ENCODE measurements around the gene TRPV2.

The TRPV2 gene

DNA sequence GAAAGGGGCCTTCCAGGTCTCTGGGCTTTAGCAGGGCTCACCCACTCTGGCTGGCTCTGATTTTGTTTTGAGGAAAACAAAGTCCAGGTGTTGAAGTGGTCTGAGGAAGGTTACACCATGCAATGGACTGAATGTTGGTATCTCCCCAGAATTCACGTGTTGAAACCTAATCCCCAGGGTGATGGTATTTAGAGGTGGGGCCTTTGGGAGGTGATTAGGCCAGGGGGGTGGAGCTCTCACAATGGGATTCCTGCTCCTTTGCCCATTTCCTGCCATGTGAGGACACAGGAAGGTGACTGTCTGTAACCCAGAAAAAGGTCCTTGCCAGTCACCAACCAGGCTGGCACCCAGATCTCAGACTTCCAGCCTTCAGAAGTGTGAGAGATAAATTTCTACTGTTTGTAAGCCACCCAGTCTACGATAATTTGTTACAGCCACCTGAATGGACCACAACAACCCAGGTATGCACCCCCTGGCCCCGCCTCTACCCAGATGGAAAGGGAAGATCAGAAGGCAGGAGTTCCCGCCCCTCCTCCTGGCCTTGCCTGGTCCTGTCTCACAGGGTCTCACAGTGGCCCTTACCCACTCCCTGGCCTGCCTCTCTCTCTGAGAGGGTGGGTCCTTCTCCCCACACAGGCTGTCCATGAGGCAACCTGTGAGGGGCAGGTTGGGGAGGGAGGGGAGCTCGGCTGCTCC lies 44.6 kb downstream of the TRPV2 start:
- peak; percentile 48 for DNase-seq

DNA sequence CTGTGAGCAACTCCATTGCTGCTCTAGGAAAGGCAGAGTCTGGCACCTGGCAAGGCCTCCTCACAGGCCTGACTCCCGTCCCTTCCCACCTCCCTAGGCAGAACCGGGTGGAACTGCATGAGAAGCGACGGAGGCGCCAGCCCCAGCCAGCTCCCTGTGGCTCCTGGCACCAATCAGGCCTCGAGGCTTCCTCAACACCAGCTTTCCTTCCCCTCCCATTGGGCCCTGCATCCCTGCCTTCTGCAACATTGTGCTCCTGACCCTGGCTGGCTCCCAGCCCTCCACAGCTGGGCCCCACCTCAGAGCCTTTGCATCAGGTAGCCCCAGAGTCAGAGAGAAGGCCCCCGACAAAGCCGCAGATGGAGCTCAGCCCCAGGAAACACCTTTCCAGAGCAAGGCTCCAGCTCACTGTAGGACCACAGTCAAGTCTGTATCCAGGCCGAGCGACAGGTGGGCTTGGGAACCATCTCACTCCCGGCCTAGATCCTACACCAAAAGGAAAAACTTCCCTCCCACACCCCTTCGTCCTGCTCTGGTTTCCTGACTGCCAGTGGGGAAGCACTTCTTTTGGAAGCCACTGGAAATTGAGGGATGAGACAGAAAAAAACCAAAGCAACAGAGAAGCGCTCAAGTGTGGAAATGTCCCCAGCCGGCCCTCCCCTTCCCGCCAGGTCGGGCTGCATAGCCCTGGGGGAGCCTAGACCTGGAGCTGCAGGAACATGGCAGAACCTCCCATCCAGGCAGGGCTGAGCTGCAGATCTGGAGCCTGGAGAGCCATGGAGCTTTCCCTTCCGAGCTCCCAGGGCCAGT lies 45.6 kb downstream of the TRPV2 start:
- no peak for DNase-seq

DNA sequence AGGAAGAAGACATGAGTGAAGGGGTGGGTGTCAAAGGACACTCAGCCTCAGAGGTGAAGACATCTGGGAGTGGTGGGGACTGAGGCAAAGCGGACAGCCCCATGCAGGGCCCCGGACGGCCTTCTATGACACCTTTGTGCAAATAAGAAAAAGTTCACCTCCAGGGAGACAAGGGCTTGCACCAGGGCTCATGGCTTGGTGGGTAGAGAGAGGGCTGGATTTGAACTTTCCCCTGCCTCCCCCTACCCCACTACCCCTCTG lies 46.2 kb downstream of the TRPV2 start:
- DNase-seq, result no peak

DNA sequence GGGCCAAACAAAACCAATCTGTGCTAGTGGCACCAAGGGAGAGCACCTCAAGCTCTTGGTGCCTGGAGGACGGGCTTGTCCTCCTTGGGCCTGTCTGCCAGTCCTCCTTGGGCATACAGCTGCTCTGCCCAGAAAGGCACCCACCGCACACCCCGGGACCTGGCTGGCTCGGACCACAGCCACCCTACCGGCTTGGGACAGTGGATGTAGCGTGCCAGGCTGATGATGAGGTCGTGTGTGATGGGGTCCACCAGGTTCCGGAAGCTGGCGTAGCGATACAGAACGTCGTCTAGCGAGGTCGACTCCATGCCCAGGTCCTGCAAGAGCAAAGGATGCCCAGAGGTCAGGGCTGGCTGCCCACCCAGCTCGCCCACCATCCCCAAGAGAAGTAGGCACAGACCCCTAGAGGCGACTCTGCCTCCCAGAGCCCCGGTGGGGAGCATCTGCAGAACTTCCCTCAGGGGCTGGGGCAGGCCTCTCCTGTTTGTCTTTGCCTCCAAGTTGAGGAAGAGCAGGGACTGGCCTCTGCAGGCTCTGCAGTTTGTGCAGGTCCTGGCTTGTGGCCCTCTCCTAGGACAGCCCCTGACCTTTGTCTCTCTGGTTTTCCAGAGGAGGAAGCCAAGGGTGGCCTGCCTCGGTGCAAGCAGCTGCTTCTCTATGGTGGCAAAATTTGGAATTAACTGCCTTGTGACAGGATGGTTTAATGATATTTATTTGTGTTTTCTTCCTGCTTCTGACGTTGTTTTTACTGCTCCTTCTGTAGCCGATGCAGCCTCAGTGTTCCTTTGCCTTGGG lies 46.9 kb downstream of the TRPV2 start:
- DNase-seq, result no peak

DNA sequence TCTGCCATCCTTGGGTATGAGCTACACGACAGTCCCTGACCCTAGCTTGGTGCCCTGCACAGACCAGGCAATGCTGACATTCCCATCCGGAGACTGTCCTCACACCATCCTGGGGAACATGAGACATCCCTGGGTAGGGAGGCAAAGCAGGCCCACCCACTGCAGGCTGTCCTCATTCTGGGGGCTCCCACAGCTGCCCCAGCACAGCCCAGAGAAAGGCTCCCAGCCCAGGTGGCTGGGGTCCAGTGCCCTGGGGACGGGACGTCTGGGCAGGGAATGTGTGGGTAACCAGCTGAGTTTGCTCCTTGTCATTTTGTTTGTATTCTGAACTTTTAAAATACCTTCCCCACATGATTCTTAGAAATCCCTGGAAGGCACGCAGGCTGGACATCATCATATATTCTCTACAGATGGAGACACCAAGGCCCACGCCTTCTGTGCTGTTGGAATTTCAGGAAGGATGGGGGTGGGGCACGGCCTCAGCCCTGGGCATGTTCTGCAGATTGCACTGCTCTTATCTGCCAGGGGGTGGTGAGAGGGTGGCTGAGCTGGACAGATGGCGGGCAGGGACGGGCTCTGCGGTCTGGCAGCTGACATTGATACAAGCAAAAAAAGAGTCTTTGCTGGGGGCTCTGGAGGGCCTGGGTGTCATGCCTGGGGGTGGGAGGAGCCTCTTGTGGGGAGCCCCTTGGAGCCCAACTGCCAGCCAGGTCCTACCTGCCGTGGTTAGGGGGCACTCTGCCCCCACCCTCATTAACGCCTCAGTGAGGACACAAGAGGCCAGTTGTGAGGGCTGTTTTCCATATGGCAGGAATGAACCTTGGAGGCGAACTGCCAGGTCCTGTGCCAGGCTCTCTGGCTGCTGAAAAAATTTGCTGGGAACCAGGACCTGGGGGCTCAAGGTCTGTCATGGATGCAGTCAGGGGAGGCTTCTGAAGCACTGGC lies 48.3 kb downstream of the TRPV2 start:
- DNase-seq, result peak; percentile 76

DNA sequence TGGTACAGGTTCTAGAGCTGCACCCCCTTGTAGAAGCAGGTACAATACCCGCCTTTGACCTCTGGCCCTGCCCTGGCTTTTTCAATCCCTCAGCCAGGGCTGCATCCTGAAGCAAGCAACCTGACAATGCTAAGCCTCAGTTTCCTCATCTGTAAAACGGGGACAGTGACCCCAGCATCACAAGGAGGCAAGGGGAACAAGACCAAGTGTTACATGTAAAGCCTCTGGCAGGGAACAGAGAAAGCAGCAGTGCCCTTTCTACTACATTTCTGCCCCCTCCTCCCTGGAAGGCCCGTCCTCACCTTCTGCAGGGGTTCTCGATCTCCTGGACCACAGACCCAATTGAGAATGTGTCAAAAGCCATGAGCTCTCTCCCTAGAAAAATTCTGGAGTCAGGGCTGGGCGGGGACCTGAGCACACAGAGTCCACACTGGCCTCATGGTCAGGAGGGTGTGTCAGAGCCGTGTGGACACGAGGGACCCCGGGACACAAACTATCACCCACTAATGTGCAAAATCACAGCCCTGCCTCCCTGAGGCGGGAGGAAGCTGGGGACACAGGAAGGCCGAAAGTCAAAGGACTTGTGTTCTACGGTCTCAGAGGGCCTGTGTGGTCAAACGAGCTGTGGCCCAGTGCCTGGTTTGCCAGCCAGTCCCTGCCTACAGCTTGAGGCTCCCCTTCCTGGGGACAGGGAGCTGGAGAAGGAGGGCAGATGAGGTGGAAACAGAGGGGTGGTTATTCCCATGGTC lies 49.1 kb downstream of the TRPV2 start:
- DNase-seq, result no peak

DNA sequence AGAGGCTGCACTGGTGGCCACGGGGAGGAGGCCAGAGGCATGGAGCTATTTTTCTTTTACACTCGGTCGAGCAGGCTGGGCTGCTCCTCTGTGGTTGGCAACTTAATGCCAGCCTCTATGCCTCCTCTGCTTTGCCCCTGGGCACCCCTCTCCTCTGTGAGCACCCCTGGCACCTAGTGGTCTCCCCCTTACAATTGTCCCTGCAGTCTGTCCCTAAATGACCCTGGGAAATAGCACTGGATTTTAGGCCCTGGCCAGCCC lies 49.6 kb downstream of the TRPV2 start:
- DNase-seq, result no peak

DNA sequence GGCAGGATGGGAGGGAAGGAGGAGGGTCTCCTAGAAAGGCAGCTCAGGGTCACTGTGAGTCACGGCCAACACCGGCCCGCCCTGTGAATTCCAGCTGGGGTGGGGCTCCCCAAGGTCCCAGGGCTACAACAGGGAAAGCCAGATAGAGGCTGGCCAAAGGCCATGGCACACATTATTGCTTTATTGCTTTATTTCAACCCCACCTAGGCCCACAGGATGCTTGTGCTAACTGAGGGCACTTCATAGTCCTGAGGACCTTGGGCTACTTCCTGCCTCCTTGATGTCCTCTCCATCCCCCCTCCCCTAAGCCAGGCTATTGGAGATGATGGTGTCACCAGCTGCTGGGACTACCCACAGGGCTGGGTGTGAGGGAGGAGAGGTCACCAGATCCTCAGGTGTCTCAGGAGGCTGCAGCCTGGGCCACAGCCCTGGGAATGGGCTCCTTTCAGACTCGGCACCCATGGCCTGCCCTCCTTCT lies 50.5 kb downstream of the TRPV2 start:
- no peak for DNase-seq

DNA sequence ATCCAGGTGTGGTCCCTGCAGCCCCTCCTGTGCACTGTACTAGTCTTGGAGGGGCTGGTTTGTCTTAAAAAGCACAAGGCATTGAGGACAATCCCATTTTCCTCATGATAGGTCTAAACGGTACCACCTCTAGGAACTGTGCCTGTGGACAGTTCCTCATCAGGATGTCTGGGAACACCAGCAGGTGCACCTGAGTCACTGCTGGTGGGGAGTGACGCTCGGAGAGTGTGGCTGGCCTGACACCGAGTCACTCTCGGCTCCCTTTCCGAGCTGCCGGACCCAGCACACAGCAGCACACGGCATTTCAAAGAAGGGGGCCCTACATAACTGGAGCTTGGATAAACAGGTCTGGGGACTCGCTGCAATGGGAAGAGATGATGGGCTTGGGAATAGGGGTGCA lies 51.0 kb downstream of the TRPV2 start:
- DNase-seq, result no peak

DNA sequence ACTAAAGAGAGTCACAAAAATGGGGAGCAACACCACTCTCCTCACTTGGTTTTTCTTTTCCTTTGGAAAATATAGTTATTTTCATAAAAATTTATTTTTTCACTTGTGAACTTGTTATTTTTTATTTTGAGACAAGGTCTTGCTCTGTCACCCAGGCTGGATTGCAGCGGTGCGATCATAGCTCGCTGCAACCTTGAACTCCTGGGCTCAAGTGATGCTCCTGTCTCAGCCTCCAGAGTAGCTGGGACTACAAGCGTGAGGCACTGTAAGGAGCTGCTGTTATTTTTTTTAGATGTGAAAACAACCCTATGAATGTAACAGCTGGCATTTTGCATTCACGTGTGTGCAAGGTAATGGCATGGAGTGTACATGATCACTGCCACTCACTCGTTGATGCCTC lies 51.7 kb downstream of the TRPV2 start:
- no peak for DNase-seq

DNA sequence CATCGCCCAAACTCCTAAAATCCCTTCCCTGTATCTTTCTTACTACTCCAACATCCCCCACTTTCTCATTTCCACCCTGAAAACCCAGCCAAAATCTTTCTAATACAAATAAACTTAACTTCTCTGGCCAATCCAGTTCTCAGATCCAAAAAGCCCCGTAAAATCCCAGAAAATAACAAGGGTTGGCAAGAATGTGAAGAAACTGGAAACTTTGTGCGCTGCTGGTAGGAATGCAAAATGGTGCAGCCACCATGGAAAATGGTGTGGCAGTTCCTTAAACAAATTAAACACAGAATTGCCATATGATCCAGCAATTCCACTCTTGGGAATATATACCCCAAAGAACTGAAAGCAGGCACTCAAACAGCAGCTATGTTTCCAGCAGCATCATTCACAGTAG lies 52.5 kb downstream of the TRPV2 start:
- DNase-seq, result no peak

DNA sequence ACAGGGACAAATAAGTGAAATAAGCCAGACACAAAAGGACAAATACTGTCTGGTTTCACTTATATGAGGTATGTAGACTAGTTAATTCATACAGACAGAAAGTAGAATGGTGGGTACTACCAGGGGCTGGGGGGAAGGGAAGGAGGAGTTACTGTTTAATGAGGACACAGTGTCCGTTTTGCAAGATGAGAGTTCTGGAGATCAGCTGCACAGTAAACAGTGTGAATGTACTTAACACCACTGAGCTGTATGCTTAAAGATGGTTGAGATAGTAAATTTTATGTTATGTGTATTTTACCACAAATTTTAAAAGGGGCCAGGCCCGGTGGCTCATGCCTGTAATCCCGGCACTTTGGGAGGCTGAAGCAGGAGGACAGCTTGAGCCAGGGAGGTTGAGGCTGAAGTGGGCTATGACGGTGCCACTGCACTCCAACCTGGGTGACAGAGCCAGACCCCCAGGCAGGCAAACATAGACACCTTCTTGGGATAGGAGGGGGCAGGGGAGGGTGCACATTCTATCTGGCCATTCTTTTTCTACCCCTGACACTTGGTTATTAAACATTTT lies 53.1 kb downstream of the TRPV2 start:
- no peak for DNase-seq

DNA sequence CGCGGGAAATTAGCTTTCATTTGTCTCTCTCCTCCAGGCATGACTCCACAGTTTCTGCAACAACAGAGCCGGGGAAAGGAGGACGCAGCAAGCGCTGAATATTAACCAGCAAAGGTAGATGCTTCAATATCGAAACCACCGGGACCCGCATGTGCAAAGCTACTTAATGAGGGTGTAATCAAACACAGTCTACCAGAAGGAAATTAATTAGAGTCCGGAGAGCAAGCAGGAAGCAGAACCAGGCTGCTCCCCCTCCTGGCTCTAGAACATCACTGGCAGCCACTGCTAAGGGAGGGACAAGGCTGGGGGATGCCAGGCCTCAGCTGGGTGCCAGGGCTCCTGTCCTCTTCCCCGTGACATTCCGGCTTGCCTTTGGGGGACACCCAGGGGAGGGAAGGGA lies 54.9 kb downstream of the TRPV2 start:
- DNase-seq, result no peak

DNA sequence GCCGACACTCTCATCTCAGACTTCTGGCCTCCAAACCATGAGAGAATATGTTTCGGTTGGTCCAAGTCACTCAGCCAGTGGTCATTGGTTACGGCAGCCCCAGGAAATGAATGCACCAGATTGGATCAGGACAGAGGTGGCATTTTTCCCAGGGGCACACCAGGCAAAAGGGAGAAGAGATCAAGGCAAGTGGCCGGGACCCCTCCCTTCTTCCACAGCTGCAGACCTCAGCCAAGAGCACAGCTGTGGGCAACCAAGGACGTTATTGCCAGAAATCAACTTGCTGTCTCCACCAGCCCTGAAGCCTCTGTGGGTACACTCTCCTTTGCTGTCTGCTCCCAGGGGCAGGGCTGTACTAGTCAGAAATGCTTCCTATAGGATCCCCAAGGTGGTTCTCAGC lies 55.9 kb downstream of the TRPV2 start:
- DNase-seq, result no peak

DNA sequence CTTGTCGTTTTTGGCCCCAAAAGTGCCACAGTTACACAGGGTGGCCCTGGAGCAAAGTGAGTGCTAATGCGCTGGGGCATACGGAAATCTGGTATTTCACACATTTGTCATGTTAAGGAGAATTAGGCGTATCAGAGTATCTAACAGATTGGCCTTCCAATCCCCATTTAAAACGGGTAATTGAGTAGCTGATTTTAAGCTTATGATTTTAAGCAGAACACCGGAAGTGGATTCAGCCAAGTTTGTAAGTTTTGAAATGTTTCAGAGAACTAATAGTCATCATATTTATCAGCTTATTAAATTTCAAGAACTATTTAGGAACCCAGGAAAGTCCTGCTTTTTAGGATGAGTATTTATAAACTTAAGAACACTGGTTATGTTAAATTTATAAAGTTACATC lies 57.2 kb downstream of the TRPV2 start:
- no peak for DNase-seq

DNA sequence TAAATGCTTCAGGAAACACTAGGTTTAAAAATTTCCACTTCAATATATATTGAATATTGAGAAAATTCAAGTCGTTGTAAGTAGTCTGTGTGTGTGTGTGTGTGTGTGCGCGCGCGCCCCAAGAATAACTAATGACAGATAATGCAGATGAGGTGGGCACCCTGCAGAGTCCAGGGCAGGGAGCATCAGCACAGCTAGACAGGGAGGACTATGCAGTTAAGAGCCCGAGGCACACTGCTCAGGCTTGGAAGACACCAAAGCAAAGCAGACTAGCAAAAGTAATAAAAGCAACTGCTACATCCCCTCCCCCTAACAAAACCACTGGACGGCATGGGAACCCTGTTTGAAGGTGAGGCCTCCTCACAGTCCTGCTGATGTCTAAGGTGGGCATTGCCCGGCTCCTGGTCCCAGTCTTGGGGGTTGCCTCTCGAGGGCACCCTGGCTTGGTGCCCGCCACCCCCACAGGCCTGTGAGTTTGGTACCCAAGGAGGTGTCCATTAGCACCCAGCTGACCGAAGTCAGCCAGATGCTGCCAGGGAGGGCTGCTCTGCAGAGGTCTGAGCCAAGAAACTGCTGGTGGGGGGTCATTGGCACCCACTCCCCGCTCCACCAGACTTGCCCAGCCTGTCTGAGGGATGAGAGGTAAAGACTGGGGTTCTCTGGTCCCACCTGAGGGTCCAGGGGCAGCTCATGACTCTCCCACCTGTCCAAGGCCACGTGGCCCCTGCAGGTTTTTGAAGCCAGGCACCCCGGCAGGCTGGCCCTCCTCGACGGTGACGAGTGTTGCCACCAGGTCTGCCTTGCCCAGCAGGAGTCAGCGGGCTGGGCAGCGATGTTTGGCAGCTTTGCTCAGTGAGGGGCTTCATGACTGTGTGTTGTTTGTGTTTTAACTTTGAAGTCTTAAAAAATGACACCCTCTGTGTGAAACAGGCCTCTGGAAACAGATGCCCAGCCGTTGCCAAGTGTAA lies 58.0 kb downstream of the TRPV2 start:
- DNase-seq, result no peak

DNA sequence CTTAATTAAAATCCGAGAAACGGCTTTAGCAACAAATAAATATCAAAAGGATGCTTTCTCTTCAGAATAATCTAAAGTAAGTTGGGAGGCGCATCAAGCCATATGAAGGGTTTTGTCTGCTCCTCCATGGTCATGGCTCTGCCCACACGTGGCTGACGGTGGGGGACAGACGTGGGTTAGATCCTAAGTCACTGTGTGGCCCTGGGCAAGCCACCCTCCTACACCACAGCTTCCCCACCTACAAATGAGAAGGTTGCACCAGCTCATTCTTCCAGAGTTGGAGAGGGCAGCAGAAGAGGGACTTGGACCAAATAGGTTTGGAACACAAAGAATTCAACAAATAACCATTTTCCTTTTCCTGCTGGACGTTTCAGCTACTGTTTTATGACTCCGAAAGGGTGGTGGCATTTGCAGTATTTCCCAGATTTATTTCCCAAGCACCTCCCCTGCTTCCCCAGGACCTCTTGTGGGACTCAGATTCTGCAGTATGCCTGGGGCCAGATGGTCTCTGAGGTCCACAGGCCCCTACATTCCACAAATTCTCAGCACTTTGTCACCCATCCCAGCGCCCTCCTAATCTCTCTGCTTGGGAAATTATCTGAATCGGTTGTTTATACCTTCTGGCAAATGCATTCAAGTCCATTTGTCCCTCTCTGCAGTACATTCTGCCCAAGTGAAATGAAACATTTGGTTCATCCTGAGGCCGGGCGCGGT lies 58.8 kb downstream of the TRPV2 start:
- DNase-seq, result peak; percentile 88

DNA sequence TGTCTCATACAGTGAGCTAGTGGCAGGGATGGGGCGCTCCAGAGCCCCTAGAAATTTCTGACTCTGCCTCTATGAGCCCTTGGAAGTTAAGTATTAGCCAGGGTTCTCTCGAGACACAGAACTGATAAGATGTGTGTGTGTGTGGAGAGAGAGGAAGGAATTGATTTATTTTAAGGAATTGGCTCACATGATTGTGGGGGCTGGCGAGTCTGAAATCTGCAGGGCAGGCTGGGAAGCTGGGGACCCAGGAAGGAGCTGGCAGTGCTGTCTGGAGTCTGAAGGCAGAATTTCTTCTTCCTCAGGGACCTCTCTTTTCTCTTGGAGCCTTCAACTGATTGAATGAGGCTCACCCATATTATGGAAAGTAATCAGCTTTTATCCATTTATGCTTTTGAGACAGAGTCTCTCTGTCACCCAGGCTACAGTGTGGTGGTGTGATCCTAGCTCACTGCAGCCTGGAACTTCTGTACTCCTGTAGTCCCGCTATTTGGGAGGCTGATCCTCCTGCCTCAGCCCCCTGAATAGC lies 59.9 kb downstream of the TRPV2 start:
- DNase-seq, result no peak

DNA sequence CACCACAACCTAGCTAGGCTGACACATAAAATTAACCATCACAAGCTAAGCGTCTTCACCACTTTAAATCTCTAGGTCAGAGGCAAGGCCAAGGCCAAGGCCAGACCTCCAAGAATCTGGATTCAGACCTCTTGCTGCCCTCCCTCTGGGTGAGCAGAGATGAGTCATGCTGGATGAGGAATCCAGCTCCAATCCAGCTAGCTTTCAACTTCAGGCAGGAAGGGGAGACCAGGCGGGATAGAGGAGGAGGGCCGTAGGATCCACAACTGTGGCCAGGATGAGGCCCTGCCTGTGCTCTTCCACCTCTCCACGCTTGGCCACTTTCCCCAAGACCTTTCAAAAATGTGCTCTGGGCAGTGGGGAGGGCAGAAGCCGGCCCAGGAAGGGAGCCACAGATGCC lies 61.9 kb downstream of the TRPV2 start:
- DNase-seq, result peak; percentile 94

DNA sequence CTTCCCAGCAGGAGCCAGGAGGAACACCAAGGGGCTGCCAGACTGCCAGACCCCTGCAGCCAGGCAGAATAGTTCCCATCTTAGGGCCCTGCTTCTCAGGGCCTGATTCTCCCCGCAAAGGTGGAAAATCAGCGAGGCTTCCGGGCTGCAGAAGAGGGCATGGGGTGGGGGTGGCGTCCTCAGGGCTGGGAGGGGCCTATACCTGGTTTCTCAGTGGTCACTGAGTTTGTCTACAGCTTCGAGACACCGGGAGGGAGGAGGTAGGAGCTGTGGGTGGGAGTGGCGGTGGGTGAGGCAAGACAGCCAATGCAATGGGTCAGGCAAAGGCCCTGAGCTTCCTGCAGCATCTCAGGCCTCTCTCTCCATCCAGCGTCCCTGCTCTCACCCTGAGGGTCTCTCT lies 62.3 kb downstream of the TRPV2 start:
- DNase-seq, result no peak

Data from EL (cell line).